H1 (cell line): ENCODE results near the gene GCSH.

Experiments
- BACH1 ChIP-seq: IDR thresholded peaks from 2 replicates; pipeline ENCODE4 v1.6.1; 2012; ENCODE audit warnings: low read length, improper control_type of control experiment
- CHD2 ChIP-seq: IDR thresholded peaks from 2 replicates; pipeline ENCODE4 v1.6.1; 2012; ENCODE audit warnings: low read length, improper control_type of control experiment
- EGR1 ChIP-seq: IDR thresholded peaks from 2 replicates; pipeline ENCODE4 v1.6.1; 2011; ENCODE audit warnings: low read depth, low read length, borderline replicate concordance
- EZH2 ChIP-seq: fragments of 200-600 bp; sonication (generic); IDR thresholded peaks from 2 replicates; pipeline ENCODE4 v1.7.1; 2012; ENCODE audit warnings: low read depth, mild to moderate bottlenecking, moderate library complexity, low read length, inconsistent platforms; ENCODE audit not compliant: severe bottlenecking
- POLR2A ChIP-seq, 2 experiments: IDR thresholded peaks; 1 replicate in 1 of 2; 2 replicates in 1 of 2; pipeline ENCODE4 v1.6.1; 2011; ENCODE audit warnings: low read depth in 2 of 2, low read length in 2 of 2, mild to moderate bottlenecking in 2 of 2; ENCODE audit errors: control extremely low read depth in 1 of 2
- SRF ChIP-seq: IDR thresholded peaks from 2 replicates; pipeline ENCODE4 v1.6.1; 2011; ENCODE audit warnings: mild to moderate bottlenecking, low read depth, low read length, moderate library complexity
- TF ChIP-seq, protein P1 (sequence below): IDR thresholded peaks from 2 replicates; pipeline ENCODE4 v1.6.1; 2012; ENCODE audit warnings: inconsistent platforms
- TF ChIP-seq, protein P2 (sequence below), 3 experiments: IDR thresholded peaks; 1 replicate in 2 of 3; 2 replicates in 1 of 3; pipeline versions ENCODE4 v1.5.1 to v1.6.1; 2011; ENCODE audit warnings: low read length in 3 of 3, mild to moderate bottlenecking in 3 of 3, inconsistent platforms in 2 of 3, low read depth in 1 of 3, moderate library complexity in 1 of 3; ENCODE audit not compliant: insufficient read depth in 1 of 3; ENCODE audit errors: control extremely low read depth in 1 of 3

DNA sequence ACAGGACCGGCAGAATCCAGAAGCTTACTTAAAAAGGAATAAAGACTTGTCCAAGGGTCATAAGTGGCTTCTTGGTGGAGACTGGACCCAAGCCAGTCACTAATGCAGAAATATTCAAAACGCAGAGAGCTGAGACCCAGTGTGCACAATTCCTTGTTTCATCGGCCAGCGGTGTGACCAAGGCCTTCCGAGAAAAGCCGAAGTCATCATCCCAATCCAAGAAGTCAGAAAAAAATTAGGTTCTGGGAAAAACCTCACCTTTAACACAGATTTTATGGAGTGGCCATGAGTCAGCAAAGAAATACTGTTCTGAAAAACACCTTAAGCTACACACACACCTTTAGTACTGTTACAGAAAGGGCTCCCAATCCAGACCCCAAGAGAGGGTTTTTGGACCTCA is 1.0 kb upstream of the GCSH start:
- TF ChIP-seq, protein P1, sequence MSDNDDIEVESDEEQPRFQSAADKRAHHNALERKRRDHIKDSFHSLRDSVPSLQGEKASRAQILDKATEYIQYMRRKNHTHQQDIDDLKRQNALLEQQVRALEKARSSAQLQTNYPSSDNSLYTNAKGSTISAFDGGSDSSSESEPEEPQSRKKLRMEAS, result no peak
- TF ChIP-seq CHD2 (no peak), POLR2A (IDR thresholded peaks at IDR 0.05; ENCODE audit: control extremely low read depth in 1 of 2, low read depth in 2 of 2, low read length in 2 of 2) (no peak), SRF (no peak), EZH2 (no peak), EGR1 (no peak), BACH1 (no peak)
- TF ChIP-seq, protein P2, sequence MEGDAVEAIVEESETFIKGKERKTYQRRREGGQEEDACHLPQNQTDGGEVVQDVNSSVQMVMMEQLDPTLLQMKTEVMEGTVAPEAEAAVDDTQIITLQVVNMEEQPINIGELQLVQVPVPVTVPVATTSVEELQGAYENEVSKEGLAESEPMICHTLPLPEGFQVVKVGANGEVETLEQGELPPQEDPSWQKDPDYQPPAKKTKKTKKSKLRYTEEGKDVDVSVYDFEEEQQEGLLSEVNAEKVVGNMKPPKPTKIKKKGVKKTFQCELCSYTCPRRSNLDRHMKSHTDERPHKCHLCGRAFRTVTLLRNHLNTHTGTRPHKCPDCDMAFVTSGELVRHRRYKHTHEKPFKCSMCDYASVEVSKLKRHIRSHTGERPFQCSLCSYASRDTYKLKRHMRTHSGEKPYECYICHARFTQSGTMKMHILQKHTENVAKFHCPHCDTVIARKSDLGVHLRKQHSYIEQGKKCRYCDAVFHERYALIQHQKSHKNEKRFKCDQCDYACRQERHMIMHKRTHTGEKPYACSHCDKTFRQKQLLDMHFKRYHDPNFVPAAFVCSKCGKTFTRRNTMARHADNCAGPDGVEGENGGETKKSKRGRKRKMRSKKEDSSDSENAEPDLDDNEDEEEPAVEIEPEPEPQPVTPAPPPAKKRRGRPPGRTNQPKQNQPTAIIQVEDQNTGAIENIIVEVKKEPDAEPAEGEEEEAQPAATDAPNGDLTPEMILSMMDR (IDR thresholded peaks at IDR 0.05; ENCODE audit: control extremely low read depth in 1 of 3, insufficient read depth in 1 of 3, low read depth in 1 of 3, low read length in 3 of 3), result no peak
